HS-5 (cell line): ENCODE data around the gene ACTG2.

Source experiments
- DNase-seq: peaks from one replicate; pipeline ENCODE4 v3.0.0-alpha.2; 2012; ENCODE audit warnings: low read depth

ACTG2 gene

GRCh38 chr2:73914667-73915066, 21.9 kb downstream of the ACTG2 start:
- DNase-seq: no peak

DNA sequence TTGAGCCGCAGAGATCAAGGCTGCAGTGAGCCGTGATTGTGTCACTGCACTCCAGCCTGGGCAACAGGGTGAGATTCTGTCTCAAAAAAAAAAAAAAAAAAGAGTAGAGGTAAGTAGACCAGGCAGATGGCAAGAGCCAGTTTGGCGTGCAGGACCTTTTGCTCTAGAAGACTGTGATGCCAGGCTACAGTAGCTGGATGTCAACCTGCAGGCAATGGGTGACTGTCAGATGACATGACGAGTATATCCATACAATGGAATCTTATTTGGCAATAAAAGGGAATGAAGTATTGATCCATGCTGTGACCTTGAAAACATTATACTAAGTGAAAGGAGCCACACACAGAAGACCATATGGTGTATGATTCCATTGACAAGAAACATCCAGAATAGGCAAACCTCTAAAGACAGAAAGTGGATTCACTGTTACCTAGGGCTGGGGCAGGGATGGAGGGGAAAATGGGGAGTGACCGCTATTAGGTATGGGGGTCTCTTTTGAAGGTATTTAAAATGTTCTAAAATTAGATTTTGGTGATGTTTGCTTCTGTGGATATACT, 22.7 kb downstream of the ACTG2 start:
- no peak for DNase-seq

DNA sequence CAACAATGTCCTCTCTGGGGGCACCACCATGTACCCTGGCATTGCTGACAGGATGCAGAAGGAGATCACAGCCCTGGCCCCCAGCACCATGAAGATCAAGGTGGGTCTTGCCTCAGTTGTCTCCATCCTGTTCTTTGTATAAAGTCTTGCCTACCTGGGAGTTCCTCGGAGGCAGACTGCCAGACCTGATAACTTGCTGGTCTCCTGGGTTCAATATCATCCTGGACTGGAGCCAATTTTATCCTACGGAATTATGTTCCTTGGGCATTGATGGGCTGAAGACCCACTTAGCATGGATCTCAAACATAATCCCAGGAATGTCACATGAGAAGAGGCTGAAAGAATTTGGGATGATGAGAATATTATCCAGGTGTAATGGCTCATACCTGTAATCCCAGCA, 23.9 kb downstream of the ACTG2 start:
- DNase-seq: no peak

- DNase-seq: no peak
These were observed 24.5 kb downstream of the ACTG2 start for GRCh38 chr2:73917296-73917695.

- no peak for DNase-seq
These were observed 24.9 kb downstream of the ACTG2 start for GRCh38 chr2:73917696-73918207.

DNA sequence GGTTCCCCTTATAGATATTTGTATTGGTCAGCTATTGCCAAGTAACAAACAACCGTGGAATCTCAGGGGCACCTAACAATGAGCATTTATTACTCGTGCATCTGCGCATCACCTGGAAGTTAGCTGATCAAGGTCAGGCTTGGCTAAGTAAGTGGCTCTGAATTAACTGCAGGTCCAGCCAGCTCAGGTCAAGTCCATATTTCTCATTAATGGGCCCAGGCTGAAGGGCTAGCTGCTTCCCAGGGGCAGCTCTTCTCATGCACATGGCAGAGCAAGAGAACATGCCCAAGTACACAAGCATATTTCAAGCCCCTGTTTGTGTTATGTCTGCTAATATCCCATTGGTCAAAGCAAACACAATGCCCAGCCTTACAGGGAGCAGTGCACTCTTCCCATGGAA, 26.0 kb downstream of the ACTG2 start:
- no peak for DNase-seq

- DNase-seq: no peak
These were observed 26.9 kb downstream of the ACTG2 start for GRCh38 chr2:73919596-73920228.

DNA sequence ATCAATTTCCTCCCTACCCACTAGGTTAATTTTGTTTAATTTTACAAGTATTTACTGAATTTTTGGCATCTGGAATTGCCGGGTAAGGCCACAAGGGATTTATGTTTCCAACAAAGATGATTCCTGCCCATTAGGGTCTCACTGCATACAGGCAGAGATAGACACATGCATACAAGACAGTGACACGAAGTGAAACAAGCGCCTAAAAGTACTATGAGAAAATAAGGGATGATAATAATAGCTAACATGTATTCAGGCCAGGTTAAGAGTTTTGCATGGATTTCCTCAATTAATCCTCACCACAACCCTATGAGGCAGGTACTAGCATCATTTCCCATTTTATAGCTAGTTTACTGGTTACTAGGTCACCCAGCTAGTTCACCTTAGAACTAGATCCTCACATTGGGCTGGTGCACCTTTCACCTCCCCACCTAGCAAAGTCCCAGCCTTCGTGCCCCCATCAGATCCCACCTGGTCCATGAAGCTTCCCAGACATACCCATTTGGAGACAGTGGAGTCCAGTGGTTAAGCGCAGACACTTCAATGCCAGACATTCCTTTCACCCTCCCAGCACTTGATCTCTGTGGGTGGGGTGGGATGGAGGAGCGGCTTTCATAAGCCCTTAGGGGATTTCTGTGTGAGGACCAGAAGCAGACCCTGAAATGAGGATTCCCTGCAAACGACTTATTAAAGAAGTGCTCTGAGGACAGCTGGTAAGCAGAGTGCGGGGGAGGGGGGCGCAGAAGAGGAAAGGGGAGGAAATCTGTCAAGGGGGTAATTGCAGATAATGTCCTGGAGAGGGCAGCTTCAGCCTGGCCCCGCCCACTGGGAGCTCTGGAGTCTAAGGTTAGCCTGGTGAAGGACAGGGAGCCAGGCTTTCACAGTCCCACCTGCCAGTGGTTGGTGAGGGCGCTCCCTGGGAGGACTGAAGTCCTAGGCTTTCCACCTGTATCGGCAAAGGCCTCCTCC, 28.1 kb downstream of the ACTG2 start:
- DNase-seq: no peak

DNA sequence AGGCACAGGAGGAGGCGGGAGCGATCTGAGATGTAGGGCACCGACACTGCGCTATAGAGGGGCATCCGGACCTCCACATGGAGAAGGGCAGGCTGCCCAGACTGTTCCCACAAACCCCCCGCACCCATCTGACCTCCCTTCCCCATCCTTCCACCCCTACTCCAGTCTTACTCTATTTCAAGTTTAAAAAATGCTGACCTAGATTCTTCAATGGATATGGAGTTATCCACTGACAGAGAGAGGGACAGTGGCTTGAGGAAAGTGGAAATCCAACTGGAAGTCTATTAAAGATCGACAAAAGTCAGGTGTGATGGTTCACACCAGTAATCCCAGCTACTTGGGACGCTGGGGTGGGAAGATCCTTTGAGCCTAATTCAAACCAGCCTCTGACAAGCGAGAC, 28.8 kb downstream of the ACTG2 start:
- DNase-seq: no peak

- no peak for DNase-seq
These were observed 29.9 kb downstream of the ACTG2 start for GRCh38 chr2:73922681-73923080.

DNA sequence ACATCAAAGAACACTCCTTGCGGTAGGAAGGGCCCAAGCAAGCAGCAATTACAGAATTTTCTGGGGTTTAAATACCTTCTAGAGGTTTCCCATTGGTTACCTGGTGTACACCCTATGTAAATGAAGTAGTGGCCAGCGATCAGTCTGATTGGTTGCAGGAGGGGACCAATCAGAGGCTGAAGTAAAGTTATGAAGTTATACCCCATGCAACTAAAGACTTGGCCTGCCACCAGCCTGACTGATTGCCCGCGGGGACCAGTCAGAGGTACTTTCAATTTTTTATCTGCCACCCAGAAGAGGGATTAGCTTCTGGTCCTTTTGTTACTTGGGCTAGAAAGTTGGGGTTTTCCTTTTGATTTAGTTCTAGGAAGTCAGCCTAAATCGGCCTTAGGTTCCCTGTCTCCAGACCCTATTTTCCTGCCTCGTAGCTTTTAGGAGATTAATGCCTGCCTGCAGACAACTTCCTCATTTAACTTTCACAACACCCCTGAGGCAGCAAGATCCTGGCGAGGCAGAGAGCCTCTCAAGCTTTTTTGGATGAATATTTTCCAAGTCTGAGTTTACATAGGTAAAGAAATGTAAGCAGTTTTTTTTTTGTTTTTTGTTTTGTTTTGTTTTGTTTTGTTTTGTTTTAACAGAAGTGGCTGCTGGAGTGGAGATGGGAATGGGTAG, 32.4 kb downstream of the ACTG2 start:
- no peak for DNase-seq

- no peak for DNase-seq
These were observed 33.2 kb downstream of the ACTG2 start for GRCh38 chr2:73925853-73926492.

DNA sequence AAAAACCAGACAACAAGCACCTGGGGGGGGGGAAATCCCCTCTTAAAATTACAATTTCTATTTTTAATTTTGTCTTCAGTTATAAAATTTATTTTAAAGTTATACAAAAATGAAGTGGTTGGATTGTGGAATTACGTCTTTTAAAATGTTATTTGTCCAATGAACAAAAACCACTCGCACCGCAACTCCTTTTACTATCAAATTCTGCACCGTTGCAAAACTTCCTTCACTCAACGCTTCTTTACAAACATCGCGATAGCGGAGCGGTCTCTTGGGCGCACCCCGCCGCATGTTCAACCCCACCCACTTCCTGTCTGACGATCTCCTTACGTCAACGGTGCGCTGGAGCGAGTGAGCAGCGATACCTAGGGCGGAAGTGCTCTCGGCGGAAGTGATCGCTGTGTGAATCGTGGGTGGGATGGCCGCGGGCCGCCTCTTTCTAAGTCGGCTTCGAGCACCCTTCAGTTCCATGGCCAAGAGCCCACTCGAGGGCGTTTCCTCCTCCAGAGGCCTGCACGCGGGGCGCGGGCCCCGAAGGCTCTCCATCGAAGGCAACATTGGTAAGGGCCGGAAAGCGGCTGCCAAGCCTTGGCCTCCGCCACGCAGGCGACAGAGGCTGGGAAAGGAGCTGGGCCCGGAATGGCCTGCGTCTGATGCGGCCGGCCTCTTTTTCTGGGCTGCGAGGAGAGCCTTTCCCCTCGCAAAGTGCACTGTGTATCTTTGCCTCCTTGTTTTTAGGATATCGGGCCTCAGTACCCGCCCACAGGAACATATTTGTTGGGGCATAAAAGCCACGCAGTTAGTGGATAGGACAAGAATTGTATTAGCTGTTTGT, 33.9 kb downstream of the ACTG2 start, which contains the start of gene DGUOK:
TSS of gene DGUOK (plus strand) at position 388 of the 835 bp plus-strand sequence. CDS start at position 419, 31 bp downstream.
- peak; percentile 93 for DNase-seq

GRCh38 chr2:73927344-73927743, 34.5 kb downstream of the ACTG2 start:
- no peak for DNase-seq

DNA sequence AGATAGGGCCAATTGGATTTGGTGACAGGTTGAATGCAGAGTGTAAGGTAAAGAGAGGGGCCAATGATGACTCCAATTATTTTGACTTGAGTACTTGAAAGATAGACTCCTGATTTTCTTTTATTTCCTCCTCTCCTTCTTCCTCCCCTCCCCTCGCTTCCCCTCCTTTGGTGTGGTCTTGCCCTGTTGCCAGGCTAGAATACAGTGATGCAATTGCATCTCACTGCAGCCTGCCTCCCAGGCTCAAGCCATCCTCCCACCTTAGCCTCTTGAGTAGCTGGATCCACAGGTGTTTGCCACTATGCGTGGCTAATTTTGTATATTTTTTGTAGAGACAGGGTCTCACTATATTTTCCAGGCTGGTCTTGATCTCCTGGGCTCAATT, 36.1 kb downstream of the ACTG2 start:
- no peak for DNase-seq

GRCh38 chr2:73930386-73930785, 37.6 kb downstream of the ACTG2 start:
- no peak for DNase-seq

- no peak for DNase-seq
These were observed 39.0 kb downstream of the ACTG2 start for GRCh38 chr2:73931531-73932500.

GRCh38 chr2:73933194-73933593, 40.4 kb downstream of the ACTG2 start:
- DNase-seq: no peak

DNA sequence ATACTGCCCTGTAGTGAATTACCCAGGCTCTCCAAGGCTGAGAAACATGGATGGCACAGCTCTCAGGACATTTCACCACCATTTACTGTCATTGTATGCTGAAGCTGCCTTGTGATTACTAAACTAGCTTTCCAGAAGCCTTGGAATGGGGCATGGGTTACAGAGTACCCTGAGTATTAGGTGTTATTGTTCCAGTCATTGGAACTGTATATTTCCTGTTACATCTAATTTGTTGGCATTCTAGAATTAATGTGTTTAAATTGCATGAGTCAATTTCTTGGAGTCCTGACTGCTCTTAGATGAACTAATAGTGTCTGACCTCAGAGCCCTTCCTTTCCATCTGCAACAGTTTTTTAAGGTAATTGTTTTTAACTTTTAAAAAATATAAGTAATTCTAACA, 42.8 kb downstream of the ACTG2 start:
- DNase-seq: no peak
